Stimulated activated CD4-positive, alpha-beta T cell treated with anti-CD3 and anti-CD28 coated beads, Interleukin-1b, Interleukin-23, amount 100 ng/mL, for 4 hours (primary cell): ENCODE results near the gene NPRL2.
A peak's percentile ranks its signal among the peaks of the same experiment; 100 is the strongest.

Experiments
- DNase-seq, 2 donors: peaks; one replicate each; pipeline ENCODE4 v3.0.0-alpha.2; 2020; ENCODE audit warnings: low read depth in 2 of 2

The NPRL2 gene

DNA sequence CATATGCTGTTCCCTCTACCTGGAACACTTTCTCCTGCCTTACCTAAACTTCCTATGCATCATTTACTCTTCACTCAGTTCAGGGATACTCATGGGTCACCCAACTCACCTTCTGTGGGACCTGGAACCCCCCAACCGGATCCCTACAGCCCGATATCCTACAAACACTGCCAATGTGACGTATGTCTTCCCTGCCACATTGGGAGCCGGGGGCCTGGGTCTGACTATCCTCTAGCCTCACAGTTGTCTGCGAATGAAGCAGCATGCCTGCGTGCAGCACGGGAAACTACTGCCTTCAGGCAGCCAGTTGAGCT, 405 bp downstream of the NPRL2 start:
- no peak for DNase-seq

GRCh38 chr3:50347187-50347813, 3.3 kb downstream of the NPRL2 start:
- DNase-seq = peak; percentile 56 to 63

- DNase-seq = peak; percentile 54 to 69
Observed at GRCh38 chr3:50345586-50346234, 4.9 kb downstream of the NPRL2 start, which contains the start of gene ZMYND10. TSS of gene ZMYND10 (minus strand) at chr3:50345732. CDS start at chr3:50345579, 153 bp downstream.

DNA sequence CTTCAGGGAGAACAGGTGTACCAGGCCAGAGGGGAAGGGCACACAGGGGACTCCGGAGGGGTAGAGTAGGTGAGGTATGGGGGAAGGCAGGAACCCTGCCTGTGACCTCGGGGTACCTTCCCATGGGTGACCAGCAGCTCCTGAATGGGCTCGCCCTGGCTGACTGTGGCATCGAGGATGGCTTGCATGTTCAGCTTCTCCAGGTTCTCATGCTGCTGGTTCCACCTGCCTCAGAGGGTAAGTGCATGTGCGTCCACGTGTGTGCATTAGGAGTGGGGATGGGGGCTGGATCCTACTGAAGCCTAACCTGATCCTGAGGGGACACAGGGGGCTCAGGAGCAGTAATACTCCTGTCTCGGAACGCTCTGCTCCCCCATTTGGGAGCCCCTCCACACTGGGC, 5.6 kb downstream of the NPRL2 start:
- no peak for DNase-seq

DNA sequence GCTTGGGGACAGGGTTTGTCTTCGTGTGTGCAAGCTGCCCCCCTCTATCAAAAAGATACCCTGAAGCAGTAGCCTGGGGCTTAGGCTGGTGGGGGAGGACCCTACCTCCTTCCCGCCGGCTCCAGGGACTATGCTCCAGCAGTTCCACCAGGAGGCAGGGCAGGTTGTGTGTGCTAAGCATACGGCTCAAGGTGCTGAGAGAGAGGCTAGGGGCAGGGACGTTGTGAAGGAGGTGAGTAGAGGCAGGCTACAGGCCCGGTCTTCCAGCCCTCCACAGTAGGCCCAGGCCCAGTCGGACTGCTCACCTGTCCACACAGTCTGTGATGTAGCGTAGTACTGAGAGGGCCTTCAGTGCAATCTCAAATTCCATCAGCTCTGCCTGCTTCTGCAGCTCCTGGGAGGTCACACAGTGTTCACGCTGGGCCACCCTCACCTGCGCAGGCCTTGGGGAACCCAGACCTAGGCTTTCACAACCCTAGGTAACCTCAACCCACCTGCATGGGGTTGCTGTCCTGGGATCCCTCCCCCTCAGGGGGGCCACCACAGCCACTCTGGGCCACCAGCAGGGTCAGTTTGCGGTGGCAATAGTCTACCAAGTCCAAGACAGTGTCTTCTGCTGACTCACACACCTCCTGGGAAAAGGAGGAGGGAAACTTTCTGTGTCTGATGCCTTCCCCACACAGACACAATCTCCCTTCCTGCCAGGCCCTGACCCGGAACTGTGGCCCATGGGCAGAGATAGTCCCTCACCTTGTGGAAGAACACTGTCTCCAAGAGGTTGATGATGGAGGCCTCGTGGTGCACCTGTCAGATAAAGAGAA, 7.6 kb downstream of the NPRL2 start:
- no peak for DNase-seq

- DNase-seq = no peak
Observed at GRCh38 chr3:50341996-50342650, 8.5 kb downstream of the NPRL2 start.

DNA sequence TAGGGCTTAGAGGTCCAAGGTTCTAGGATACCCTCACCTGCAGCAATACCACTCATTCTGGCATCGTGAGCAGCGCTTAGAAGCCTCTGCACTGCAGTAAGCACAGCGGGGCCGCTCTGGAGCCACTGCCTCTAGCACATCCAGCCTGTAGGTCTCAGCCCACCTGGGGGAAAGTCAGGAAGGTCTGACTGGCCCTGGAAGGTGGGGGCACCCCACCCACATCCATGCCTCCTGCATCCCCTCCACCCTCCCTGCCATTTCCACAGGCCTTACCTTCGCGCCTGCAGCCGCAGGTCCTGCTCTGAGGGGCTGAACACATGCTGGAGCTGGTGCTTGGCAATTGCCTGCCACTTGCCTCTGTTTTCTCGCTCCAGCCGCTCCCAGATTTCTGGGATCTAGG, 9.0 kb downstream of the NPRL2 start:
- no peak for DNase-seq

DNA sequence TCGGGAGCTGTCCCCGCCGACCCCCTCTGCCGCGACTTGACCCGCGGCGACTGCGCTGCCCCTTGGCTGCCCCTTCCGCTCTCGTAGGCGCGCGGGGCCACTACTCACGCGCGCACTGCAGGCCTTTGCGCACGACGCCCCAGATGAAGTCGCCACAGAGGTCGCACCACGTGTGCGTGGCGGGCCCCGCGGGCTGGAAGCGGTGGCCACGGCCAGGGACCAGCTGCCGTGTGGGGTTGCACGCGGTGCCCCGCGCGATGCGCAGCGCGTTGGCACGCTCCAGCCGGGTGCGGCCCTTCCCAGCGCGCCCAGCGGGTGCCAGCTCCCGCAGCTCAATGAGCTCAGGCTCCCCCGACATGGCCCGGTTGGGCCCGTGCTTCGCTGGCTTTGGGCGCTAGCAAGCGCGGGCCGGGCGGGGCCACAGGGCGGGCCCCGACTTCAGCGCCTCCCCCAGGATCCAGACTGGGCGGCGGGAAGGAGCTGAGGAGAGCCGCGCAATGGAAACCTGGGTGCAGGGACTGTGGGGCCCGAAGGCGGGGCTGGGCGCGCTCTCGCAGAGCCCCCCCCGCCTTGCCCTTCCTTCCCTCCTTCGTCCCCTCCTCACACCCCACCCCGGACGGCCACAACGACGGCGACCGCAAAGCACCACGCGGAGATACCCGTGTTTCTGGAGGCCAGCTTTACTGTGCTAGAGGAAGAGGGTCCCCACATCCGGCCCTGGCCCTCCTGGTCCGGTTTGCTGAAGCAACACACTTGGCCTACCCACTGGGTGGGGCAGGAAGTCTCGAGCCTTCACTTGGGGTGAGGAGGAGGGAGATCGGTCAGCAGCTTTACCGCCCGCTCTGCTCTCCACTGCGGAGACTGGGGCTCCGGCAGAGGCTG, 9.9 kb downstream of the NPRL2 start, which contains the start of gene RASSF1:
TSS of gene RASSF1 (minus strand) at position 389 of the 882 bp plus-strand sequence. CDS start at position 358, 31 bp downstream.
- peak in 1 of 2 donors; percentile 64 for DNase-seq

- no peak for DNase-seq
Observed at GRCh38 chr3:50340147-50340447, 10.5 kb downstream of the NPRL2 start.

DNA sequence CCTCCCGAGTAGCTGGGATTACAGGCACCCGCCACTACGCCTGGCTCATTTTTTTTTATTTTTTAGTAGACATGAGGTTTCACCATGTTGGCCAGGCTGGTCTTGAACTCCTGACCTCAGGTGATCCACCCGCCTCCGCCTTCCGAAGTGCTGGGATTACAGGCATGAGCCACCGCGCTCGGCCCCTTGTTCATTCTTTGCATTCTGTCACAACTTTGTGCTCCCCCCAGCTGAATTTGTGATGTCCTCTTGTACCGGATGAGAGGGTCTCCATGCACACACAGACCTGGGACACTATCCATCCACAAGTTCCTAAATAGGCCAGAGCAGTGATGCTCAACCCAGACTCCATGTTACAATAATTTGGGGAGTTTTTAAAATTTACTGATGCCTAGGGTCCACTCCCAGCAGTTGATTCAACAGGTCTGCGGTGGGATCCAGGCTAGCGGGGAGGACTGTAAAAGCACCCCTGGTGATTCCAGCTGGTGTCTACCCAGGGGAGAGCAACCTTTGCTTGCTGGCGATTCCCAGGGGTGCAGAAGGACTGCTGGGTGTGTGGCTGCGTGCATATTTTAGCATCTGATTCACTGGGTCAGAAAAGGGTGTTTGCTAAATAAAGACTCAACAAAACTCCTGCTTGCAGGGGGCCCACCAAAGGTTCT, 11.0 kb downstream of the NPRL2 start:
- DNase-seq = no peak

DNA sequence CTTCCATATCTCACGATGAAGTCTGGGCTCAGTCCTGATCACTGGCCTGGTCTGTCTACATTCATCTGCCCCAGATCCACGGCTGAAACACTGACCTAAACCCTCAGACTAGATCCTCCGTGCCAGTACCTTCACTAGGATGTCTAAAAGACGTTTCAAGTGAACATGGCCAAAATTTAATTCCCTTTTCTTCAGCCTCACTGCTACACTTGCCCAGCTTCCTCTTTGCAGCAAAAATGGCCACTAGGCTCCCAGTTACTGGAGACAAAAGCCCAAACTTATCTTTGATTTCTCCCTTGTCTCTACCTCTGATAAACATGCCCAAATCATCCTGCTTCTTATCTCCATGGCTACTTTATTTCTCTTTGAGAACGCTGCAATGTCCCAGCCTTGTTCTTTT, 11.6 kb downstream of the NPRL2 start:
- DNase-seq = no peak

GRCh38 chr3:50337175-50337861, 13.3 kb downstream of the NPRL2 start:
- DNase-seq = peak; percentile 87 to 91

GRCh38 chr3:50336452-50337174, 14.0 kb downstream of the NPRL2 start:
- DNase-seq = no peak

DNA sequence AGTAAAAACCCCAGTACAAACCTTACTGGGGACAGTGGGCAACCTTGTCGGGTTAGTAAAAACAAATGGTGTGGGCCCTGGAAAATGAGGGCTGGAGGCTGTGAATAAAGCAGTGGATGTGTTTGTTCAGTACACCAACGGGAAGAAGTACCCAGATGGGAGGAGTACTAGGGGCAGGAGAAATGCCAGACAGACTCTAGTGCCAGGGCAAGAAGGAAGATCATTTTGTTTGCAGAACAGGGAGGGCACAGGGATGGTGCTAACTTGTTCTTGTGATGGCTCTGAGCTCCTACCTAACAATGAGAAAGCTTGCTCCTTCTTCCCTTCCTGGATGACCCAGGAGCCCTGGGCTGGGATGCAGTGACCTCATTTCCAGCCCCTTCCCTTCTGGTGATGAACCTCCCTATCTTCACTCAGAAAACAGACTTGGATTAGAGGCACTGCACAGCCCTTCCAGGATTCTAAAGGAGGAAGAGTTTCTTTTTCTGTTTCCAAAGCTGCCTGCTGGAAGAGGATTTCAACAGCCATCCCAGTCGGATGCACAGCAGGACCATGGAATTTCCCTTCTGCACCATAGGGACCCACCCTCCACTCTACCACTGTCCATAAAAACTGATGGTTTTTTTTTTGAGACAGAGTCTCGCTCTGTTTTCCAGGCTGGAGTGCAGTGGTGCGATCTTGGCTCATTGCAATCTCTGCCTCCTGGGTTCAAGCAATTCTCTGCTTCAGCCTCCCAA, 16.1 kb downstream of the NPRL2 start:
- no peak for DNase-seq

DNA sequence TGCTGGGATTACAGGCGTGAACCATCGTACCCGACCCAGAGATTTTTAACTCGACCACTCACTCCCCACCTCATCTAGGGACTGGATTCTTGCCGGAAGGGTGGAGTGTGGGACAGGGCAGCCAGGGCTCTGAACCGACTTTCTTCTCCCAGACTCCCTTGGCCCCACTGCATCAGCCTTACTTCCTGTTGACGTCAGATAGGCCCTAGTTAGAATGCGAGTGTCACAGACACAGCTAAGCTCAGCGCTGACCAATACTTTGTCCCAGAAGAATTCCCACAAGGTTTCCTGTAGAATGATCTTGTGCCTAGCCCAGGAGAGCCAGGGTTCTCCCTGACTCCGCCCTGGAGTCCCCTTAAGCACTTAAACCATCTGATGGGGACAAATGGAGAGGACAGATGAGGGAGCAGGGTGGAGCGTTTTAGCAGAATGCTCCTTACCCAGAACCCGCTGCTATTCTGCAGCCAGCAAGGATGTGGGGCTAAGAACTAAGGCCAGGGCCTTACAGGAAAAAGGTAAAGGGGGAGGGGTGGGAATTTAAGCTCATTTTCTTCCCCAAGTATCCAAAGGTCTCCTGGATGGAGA, 16.7 kb downstream of the NPRL2 start:
- no peak for DNase-seq

GRCh38 chr3:50331364-50331907, 19.1 kb downstream of the NPRL2 start:
- DNase-seq = no peak

DNA sequence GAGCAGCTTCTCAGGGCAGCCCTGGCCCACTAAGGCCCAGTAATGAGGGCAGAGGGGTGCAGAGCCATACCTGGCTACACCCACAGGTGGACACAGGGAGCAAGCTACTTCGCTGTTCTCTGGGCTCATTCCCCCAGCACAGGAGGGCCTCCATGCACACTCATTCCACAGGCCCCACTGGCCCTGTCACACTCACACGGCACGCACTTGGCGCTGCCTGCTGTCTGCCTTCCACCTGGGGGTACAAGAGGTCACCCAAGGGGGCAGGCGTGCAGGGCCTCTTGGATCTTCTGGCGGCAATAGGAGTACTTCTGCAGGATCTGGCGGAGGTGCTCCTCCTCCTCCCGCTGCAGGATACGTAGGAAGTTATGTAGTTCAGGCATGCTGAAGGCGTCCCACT, 20.2 kb downstream of the NPRL2 start:
- no peak for DNase-seq
